Cardiac fibroblast (primary cell): ENCODE data around the gene DLX3.

Source experiments
- DNase-seq, 2 donors: peaks; one replicate each; pipeline versions ENCODE4 v3.0.0 to v3.0.0-alpha.2; 2010; ENCODE audit warnings: low read depth in 2 of 2
- H3K4me3 ChIP-seq, 2 donors: replicated peaks in 1 of 2; 1 replicate in 1 of 2; 2 replicates in 1 of 2; pipeline ENCODE4 v1.5.1; 2011; ENCODE audit warnings: low read depth in 2 of 2, low read length in 2 of 2, mild to moderate bottlenecking in 2 of 2, moderate library complexity in 1 of 2
- TF ChIP-seq, protein P1 (sequence below): IDR thresholded peaks from one replicate; pipeline ENCODE4 v1.5.1; 2011; ENCODE audit warnings: low read depth, mild to moderate bottlenecking, low read length, inconsistent platforms

DLX3 gene

DNA sequence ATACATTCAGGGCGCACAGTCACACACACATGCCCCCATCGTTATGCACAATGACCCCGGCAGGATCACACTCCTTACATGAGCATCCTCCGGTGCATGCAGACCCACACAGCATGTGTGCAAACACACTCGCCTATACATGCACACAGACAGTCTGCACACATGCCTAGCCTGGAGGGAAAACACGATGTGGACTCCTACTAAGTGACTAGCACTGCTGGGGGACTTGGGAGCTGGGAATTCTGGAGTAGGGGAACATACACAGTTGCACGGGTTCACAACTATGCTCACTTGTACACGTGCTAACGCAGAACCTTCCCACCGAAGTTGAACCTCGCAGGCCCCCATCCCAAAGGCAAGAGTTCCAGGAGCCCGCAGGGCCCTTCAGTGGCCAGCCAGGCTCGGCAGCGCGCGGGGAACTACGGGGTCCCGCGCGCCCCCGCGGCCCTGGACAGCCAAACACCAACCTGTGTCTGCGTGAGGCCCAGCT is 2.0 kb downstream of the DLX3 start:
- H3K4me3 ChIP-seq, result peak overlapping the region in 1 of 2 donors; percentile 21
- DNase-seq, result no peak

GRCh38 chr17:49992191-49992932 is 2.7 kb downstream of the DLX3 start:
- TF ChIP-seq, protein P1, sequence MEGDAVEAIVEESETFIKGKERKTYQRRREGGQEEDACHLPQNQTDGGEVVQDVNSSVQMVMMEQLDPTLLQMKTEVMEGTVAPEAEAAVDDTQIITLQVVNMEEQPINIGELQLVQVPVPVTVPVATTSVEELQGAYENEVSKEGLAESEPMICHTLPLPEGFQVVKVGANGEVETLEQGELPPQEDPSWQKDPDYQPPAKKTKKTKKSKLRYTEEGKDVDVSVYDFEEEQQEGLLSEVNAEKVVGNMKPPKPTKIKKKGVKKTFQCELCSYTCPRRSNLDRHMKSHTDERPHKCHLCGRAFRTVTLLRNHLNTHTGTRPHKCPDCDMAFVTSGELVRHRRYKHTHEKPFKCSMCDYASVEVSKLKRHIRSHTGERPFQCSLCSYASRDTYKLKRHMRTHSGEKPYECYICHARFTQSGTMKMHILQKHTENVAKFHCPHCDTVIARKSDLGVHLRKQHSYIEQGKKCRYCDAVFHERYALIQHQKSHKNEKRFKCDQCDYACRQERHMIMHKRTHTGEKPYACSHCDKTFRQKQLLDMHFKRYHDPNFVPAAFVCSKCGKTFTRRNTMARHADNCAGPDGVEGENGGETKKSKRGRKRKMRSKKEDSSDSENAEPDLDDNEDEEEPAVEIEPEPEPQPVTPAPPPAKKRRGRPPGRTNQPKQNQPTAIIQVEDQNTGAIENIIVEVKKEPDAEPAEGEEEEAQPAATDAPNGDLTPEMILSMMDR, result no peak
- DNase-seq, result no peak
- H3K4me3 ChIP-seq, result no peak overlapping the region

More for the DNA sequence above, 2.0 kb downstream of the DLX3 start:
- TF ChIP-seq, protein P1, result no peak

DNA sequence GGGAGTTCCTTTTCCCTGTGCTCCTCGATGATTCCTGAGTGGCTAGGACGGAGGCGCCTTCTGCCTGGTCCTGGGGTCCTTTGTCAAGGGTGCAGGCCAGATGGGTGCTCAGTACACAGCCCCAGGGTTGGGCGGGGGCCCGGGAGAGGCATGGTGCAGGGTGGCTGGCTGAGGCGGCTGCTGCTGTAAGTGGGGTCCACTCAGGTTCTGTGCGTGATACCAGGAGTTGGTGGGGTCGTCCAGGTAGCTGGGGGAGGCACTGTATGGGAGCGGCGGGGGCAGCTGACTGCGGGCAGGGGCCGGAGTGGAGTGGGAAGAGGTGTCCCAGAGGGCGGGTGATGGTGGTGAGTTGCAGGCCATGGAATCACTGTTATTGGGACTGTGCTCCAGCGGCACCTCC is 3.6 kb downstream of the DLX3 start:
- DNase-seq, result no peak
- H3K4me3 ChIP-seq, result no peak overlapping the region
- TF ChIP-seq, protein P1, result no peak

DNA sequence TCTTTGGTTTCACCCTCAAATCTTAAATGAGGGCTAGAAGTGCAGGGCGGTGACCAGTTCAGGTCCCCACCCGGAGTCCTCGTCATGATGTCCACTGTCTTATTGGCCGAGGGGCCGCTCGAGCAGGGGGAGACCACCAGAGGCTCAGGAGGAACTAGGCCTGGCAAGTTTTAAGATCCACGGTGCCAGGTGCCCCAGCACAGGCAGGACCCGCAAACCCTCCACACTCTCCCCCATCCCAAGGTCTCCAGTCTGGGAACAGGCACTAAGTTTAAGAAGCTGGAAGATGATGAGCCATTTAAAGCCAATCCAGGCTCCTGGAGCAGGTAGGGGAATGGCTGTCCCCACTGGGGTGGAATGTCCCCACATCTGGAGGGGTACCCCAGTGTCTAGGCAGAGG is 4.1 kb downstream of the DLX3 start:
- no peak overlapping the region for H3K4me3 ChIP-seq
- DNase-seq, result no peak
- TF ChIP-seq, protein P1, result no peak

- TF ChIP-seq, protein P1, result no peak
- no peak overlapping the region for H3K4me3 ChIP-seq
- no peak for DNase-seq
Measured at GRCh38 chr17:49990331-49990730, 4.7 kb downstream of the DLX3 start.

GRCh38 chr17:49989518-49989880 is 5.5 kb downstream of the DLX3 start:
- TF ChIP-seq, protein P1, result no peak
- no peak for DNase-seq

More at GRCh38 chr17:49989518-49989880, 5.5 kb downstream of the DLX3 start:
- H3K4me3 ChIP-seq, result no peak overlapping the region
